HG03520 (cell line): Measurements from ENCODE around the gene SEMA4D.

Source experiments
- ATAC-seq: cut with Tn5 transposase; IDR thresholded peaks from one replicate; pipeline ENCODE4 v1.9.1; 2021; ENCODE audit warnings: mild to moderate bottlenecking, moderate library complexity; ENCODE audit not compliant: unreplicated experiment

The SEMA4D gene

GRCh38 chr9:89390578-89391116 is 107.3 kb downstream of the SEMA4D start:
- ATAC-seq = no peak

- ATAC-seq = no peak
Measured at GRCh38 chr9:89390068-89390555, 107.8 kb downstream of the SEMA4D start.

GRCh38 chr9:89388868-89389177 is 109.1 kb downstream of the SEMA4D start:
- ATAC-seq = no peak

GRCh38 chr9:89388084-89388867 is 109.6 kb downstream of the SEMA4D start:
- ATAC-seq = no peak

GRCh38 chr9:89387197-89387849 is 110.6 kb downstream of the SEMA4D start:
- ATAC-seq = no peak

GRCh38 chr9:89386797-89387196 is 111.1 kb downstream of the SEMA4D start:
- no peak for ATAC-seq

GRCh38 chr9:89386206-89386605 is 111.7 kb downstream of the SEMA4D start:
- ATAC-seq = no peak

- no peak for ATAC-seq
Measured at GRCh38 chr9:89384783-89385182, 113.1 kb downstream of the SEMA4D start.

GRCh38 chr9:89383721-89384300 is 114.1 kb downstream of the SEMA4D start:
- ATAC-seq = no peak

GRCh38 chr9:89383030-89383720 is 114.7 kb downstream of the SEMA4D start:
- ATAC-seq = no peak

GRCh38 chr9:89382026-89382986 is 115.6 kb downstream of the SEMA4D start:
- ATAC-seq = no peak

GRCh38 chr9:89381308-89381609 is 116.7 kb downstream of the SEMA4D start:
- ATAC-seq = no peak

- ATAC-seq = no peak
Measured at GRCh38 chr9:89380437-89381307, 117.2 kb downstream of the SEMA4D start.

- no peak for ATAC-seq
Measured at GRCh38 chr9:89379508-89380115, 118.3 kb downstream of the SEMA4D start.

GRCh38 chr9:89379031-89379430 is 118.9 kb downstream of the SEMA4D start:
- no peak for ATAC-seq

GRCh38 chr9:89378541-89378940 is 119.4 kb downstream of the SEMA4D start:
- ATAC-seq = no peak

- no peak for ATAC-seq
Measured at GRCh38 chr9:89377411-89377810, 120.5 kb downstream of the SEMA4D start.

- no peak for ATAC-seq
Measured at GRCh38 chr9:89376741-89377351, 121.1 kb downstream of the SEMA4D start.
